Measurements from ENCODE around the gene CDK5RAP2.
"Not testable (repeated sequence)": the region's sequence is repeated elsewhere in the genome, so short reads cannot be mapped to it uniquely, and the experiment has no call there.

The CDK5RAP2 gene

GRCh38 chr9:120510816-120511215 lies 69.2 kb downstream of the CDK5RAP2 start:
- DNase-seq, result no peak

- DNase-seq, result peak; percentile 22
These were observed 71.9 kb downstream of the CDK5RAP2 start for GRCh38 chr9:120507936-120508510.

- DNase-seq, result no peak
These were observed 74.8 kb downstream of the CDK5RAP2 start for GRCh38 chr9:120505186-120505585.

DNA sequence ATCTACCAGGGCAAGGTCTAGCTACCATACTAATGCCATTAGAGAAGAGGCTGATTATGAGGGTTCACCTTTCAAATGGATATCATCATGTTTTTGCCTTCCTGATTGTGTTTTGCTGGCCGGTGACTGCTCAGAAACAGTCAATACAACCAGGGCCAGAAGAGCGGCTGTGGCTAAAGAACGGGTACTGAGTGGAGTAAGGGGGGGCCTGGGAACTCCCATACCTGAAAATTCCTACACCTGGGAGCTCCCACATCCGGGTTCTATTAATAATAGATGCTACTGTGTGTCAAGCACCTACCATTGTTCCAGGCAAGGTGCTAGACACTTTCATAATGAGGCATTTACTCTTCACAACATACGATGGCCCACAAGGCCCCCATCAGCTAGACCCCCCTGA lies 79.2 kb downstream of the CDK5RAP2 start:
- no peak for DNase-seq

GRCh38 chr9:120497865-120498264 lies 82.1 kb downstream of the CDK5RAP2 start:
- DNase-seq, result peak; percentile 24

DNA sequence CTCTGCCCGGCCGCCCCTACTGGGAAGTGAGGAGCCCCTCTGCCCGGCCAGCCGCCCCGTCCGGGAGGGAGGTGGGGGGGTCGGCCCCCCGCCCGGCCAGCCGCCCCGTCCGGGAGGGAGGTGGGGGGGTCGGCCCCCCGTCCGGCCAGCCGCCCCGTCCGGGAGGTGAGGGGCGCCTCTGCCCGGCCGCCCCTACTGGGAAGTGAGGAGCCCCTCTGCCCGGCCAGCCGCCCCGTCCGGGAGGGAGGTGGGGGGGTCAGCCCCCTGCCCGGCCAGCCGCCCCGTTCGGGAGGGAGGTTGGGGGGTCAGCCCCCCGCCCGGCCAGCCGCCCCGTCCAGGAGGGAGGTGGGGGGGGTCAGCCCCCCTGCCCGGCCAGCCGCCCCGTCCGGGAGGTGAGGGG lies 83.5 kb downstream of the CDK5RAP2 start:
- DNase-seq, result not testable (repeated sequence)

DNA sequence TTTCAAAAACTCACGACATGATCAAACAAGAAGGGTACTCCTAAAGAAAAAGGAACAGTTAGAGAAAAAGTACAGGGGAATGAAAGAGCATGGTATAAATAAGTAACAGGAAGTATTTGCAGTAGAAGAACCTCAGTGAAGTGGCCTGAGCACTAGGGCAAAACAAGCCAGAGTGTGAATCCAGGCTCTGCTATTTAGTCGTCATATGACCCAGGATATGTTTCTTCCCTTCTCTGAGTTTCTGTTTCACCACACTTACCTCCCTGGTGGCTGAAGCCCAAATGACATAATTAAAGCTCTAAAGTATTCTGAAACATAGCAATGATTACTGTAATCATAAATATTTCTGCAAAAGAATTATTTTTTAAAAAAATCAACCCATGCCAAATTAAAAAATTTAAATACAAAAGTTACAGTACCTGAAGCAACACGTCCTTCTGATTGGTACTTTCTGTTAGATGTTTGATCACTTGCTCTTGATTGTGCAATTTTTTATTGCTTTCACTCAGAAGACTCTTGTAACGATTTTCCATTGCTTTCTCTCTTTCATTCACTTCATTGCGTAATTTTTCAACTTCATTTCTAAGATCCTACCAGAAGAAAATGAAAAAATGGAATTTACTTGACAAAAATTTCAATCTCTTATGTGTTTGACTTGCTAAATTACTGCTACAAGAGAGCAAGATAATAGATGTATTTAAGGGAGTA lies 88.9 kb downstream of the CDK5RAP2 start:
- DNase-seq, result peak; percentile 19

DNA sequence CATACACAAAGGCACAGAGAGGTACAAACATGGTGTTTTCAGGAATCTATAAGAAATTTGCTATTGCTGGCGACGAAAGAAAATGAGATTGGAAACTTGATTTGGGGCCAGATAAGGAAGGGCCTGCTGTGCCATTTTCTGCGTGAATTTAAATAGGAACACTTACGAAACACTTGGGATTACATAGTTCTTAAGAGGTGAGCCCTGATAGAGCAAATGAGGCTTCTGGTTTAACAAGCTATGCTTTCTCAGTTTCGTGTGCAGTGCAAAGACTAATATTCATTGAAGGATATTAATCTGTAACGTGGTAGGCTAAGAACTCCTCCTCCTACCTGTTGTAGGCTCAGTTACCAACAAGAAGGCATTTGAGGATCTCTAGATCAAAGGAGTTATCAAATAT lies 93.1 kb downstream of the CDK5RAP2 start:
- DNase-seq, result no peak

GRCh38 chr9:120486347-120486746 lies 93.6 kb downstream of the CDK5RAP2 start:
- DNase-seq, result no peak

GRCh38 chr9:120485788-120486187 lies 94.2 kb downstream of the CDK5RAP2 start:
- DNase-seq, result no peak

- no peak for DNase-seq
These were observed 95.8 kb downstream of the CDK5RAP2 start for GRCh38 chr9:120484162-120484561.

GRCh38 chr9:120482424-120483186 lies 97.4 kb downstream of the CDK5RAP2 start:
- DNase-seq, result no peak

- DNase-seq, result no peak
These were observed 98.1 kb downstream of the CDK5RAP2 start for GRCh38 chr9:120481846-120482245.

GRCh38 chr9:120481248-120481647 lies 98.7 kb downstream of the CDK5RAP2 start:
- DNase-seq, result no peak

GRCh38 chr9:120480707-120481106 lies 99.3 kb downstream of the CDK5RAP2 start:
- DNase-seq, result no peak

DNA sequence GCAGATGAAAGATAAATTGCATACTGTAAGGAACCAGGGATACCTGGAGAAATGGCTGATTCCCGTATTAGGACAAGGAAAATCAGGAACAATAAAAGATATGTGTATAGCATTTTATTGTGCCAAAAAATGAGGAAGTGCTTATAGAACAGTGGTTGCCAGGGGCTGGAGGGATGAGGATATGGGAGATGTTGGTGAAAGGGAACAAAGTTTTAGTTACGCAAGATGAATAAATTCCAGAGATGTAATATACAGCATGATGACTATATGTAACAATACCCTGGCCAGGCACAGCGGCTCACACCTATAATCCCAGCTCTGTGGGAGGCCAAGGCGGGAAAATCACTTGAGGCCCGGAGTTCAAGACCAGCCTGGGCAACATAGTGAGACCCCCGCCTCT lies 101.8 kb downstream of the CDK5RAP2 start:
- no peak for DNase-seq

DNA sequence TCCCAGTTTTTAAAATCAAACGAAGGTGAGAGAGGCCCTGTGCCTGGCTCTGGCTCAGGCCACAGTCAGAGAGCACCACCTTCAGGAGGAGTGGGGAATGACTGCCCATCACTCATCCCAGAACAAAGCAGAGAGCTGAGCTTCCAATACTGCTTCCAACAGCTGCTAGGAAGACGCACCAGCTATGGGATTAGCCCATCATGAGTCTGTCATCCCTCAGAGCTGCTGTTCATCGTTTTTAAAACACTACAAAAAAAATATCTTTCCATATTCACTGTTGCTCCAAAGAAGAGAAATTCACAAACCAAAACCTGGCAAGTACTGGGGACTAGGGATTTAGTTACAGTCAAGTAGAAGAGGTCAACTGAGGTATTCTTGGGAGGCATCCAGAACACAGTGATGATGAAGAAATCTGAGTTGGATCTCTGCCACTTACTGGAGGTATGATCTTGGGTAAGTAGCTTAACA lies 102.4 kb downstream of the CDK5RAP2 start:
- DNase-seq, result peak; percentile 56

GRCh38 chr9:120475341-120475740 lies 104.6 kb downstream of the CDK5RAP2 start:
- no peak for DNase-seq

- DNase-seq, result no peak
These were observed 105.2 kb downstream of the CDK5RAP2 start for GRCh38 chr9:120474591-120475243.

- DNase-seq, result no peak
These were observed 106.4 kb downstream of the CDK5RAP2 start for GRCh38 chr9:120473608-120474007.

- no peak for DNase-seq
These were observed 114.1 kb downstream of the CDK5RAP2 start for GRCh38 chr9:120465685-120466407.

DNA sequence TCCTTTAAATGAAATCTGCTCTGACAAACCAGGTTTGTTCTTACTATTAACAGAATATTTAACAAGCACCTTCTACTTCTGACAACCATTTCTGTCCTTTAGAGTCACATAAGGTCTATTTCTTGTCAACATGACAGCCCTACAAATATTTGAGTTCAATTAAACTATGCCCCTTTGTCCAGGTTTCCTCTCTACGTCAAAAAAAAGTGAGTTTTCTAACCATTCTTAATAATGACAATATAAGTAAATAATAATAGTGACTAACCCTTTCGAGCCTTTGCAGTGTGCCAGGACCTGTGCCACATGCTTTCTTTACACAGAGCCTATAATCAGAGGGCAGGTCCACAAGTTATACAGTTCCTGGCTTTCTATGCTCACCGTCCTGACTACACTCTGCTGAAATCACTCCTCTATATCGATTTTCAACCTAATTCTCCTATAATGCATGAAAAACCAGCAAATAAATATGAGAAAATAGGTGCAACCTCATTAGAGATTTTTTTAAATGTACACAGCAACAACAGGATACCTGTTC lies 115.0 kb downstream of the CDK5RAP2 start:
- DNase-seq, result no peak

All from hematopoietic multipotent progenitor cell treated with erythropoietin and hydrocortisone succinate and interleukin-3 and kit ligand, for 6 days (in vitro differentiated cells).